NCI-H128 (cell line): Measurements from ENCODE around the gene FMR1.

Source experiments
- DNase-seq: peaks from one replicate; lab custom pipeline; 2025; ENCODE audit not compliant: unreplicated experiment; lab: John Stamatoyannopoulos, UW

FMR1 gene

GRCh38 chrX:147911192-147912022 is at the start of gene FMR1:
Gene FMR1, plus strand, starts transcription at chrX:147911919. Its CDS starts 261 bp downstream, at chrX:147912180.
- peak; percentile 64 for DNase-seq

DNA sequence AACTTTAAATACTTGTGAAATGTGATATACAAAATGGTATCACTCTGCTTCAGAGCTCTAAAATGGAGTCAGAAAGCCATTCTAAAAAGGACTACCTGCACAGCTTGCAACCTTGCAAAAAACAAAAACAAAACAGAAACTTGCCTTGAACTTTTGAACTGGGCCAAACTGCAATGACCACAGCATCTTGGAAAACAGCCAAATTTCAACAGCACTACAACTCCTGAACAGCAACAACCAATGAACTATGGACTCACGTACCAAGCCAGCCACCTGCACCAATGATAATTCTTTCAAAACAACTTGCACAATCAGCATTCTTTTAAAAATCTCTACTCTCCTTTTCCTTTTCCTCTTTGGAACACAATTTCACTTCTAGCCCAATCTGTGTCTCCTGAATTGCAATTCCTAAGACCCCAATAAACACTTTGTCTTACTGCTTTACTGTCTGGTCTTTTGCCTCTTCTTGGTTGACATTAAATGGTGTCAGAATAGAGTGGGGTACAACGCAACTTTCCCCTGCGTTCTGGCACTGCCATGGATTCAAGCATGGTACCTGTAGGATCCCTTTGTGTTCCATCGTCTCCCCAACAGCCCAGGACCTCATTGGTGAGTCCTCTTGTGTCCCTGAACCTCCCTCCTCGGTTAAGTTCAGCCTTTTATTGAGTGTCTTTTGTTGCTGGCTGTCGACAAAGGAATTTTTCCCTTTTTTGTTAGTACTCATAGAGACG is 35.7 kb upstream of the FMR1 start:
- DNase-seq, result no peak

GRCh38 chrX:147876849-147877646 is 34.7 kb upstream of the FMR1 start:
- no peak for DNase-seq

GRCh38 chrX:147877726-147878125 is 34.0 kb upstream of the FMR1 start:
- DNase-seq, result no peak

DNA sequence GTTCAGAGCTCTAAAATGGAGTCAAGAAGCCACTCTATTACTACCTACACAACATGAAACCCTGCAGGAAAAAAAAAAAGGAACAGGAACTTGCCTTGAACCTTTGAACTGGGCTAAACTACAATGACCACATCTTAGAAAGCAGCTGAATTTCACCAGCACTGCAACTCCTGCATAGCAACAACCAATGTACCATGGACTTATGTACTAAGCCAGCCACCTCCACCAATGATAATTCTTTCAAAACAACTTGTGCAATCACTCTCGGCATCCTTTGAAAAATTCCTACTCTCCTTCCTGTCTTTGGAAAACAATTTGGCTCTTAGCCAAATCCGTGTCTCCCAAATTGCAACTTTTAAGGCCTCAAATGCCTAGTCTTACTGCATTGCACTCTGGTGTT is 26.8 kb upstream of the FMR1 start:
- no peak for DNase-seq

DNA sequence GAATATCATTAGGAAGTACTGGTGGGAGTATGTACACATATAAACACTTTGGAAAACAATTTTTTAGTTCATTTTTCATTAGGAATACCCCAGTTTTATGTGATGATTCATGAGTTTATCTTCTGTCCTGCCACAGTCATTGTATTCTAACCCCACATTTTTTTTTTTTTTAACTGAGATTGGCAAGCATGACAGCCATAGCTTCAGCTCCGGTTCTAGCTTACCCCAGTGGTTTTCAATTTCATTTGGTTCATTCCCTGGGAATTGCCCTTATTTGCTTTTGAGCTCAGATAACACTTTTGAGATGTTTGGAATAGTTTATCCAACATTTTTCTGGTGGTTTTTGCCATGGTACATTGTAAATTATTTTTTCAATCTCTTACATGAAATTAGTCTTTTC is 21.0 kb upstream of the FMR1 start:
- no peak for DNase-seq

- DNase-seq, result no peak
Observed at GRCh38 chrX:147891896-147892295, 19.8 kb upstream of the FMR1 start.

- no peak for DNase-seq
Observed at GRCh38 chrX:147893741-147894140, 18.0 kb upstream of the FMR1 start.

DNA sequence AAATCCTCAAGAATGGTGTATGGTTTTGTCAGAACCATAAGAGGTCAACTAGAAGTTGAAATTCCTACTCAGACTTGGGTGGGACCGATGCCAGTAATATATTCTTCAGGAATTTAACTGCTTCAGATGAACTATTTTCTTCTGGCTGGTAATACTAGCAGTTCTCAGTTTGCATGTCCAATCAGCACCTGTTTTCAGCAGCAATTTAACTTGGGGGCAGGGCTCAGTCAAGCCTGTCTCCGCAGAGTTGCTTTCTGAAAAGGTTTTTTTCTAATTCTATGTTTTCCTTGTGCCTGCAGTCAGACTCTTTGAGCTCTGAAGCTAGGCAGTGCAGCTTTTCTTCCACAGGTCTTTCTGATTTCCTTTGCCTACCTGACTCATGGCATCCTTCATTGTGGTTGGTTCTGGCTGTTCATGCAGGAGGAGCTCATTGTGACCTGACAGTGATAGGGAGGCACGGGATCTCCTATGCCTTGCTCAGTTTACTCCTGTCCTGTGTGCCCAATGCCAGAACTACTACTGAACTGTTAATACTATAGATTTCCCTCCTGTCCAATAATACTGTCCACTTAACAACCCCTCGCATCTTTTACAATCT is 17.3 kb upstream of the FMR1 start:
- DNase-seq, result no peak

DNA sequence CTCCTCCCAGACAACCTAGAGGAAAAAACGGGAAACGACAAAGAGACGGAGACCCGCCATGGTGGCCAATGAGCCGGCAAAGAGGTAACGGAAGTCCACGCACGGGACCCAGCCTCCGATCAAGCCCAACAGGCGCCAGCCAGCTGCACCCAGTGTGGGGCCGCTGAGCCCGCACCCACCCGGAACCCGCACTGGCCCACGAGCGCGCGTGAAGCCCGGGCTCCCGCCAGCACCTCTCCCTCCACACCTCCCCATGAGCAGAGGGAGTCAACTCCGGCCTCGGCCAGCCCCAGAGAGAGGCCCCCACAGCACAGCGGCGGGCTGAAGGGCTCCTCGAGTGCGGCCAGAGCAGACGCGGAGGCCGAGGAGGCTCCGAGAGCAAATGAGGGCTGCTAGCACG is 14.6 kb upstream of the FMR1 start:
- no peak for DNase-seq

- no peak for DNase-seq
Observed at GRCh38 chrX:147898951-147899350, 12.8 kb upstream of the FMR1 start.

GRCh38 chrX:147899379-147900114 is 12.2 kb upstream of the FMR1 start:
- DNase-seq, result no peak

GRCh38 chrX:147900349-147900748 is 11.4 kb upstream of the FMR1 start:
- no peak for DNase-seq

DNA sequence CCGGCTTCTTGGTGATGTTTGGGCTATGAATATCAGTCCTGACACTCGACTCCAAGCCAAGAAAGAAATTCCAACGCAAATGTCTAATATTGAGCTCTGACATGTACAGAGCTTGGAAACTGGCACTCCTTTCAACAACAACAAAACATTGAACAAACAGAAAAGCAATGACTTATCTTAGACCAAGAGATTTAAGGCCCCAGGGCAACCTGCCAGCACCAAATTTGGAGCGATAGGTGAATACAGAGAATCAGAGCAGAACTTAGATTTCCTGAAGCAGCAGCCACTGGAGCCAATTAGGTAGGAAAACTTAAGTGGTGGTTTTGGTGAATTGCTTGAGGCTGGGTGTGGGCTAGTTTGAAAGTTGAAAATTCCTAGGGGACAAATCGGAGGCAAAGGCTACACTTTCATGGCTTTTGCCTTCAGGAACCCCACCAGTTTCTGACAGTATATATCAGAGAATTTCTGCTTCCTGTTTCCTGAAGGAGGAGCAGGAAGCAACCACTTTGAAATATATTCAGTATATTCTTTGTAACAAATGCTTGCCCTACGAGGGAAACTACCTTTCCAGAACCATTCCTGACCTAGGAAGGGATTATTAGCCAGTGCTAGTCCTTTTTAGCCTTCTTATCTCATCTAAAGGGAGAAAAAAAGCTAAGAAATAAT is 10.1 kb upstream of the FMR1 start:
- no peak for DNase-seq

DNA sequence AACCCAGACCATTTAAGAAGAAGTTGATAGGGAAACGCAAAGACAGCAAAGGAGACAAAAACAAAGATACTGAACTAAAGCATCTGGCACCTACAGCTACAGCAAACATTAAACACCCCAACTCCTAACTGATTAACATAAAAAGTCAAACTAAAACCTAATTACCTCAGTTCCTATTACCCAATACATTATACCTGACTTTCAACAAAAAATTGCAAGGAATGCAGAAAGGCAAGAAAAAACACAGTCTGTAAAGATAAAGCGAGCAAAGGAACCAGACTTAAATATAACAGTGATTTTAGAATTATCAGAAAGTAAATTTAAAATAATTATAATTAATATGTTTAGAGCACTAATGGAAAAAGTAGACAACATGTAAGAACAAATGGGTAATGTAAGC is 9.4 kb upstream of the FMR1 start:
- no peak for DNase-seq

- DNase-seq, result no peak
Observed at GRCh38 chrX:147908106-147908505, 3.6 kb upstream of the FMR1 start.

DNA sequence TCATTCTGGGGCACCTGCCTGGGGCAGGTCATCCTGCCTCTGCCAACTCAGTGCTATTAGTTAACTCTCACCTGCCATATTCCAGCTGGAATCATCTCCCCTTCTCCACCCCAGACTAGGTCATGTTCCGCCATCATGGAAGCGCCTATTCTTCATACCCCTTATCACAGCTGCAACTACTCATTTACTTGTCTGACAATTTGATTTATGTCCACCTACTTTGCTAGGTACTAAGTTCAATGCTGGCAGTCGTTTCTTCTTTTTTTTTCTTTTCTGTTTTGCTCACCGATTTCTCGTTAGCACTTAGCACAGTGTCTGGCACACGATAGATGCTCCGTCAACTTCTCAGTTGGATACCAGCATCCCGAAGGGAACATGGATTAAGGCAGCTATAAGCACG is 1.1 kb upstream of the FMR1 start:
- DNase-seq, result no peak

GRCh38 chrX:147912093-147912801 is 528 bp downstream of the FMR1 start:
- no peak for DNase-seq

DNA sequence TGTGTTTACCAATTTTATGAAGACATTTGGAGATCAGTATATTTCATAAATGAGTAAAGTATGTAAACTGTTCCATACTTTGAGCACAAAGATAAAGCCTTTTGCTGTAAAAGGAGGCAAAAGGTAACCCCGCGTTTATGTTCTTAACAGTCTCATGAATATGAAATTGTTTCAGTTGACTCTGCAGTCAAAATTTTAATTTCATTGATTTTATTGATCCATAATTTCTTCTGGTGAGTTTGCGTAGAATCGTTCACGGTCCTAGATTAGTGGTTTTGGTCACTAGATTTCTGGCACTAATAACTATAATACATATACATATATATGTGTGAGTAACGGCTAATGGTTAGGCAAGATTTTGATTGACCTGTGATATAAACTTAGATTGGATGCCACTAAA is 1.9 kb downstream of the FMR1 start:
- DNase-seq, result no peak
